K562 (cell line): ENCODE results near the gene AFDN.

Source experiments
- BHLHE40 ChIP-seq: IDR thresholded peaks from 2 replicates; pipeline ENCODE4 v1.6.1; 2011; ENCODE audit warnings: low read length, improper control_type of control experiment
- BMI1 ChIP-seq: fragments of 150-350 bp; IDR thresholded peaks from 2 replicates; pipeline ENCODE4 v1.6.1; 2014; ENCODE audit warnings: low read length
- CTCF ChIP-seq, 3 experiments: IDR thresholded peaks in 2 of 3; conservative IDR thresholded peaks in 1 of 3; 2 replicates each; pipeline ENCODE4 v1.5.1; 2011 to 2012; ENCODE audit warnings: low read length in 3 of 3, mild to moderate bottlenecking in 3 of 3, control low read depth in 2 of 3, improper control_type of control experiment in 1 of 3, inconsistent platforms in 1 of 3, low read depth in 1 of 3, mixed read lengths in 1 of 3, moderate library complexity in 1 of 3; ENCODE audit not compliant: insufficient read depth in 2 of 3
- E2F6 ChIP-seq, 2 experiments: IDR thresholded peaks; 2 replicates each; pipeline ENCODE4 v1.6.1; 2011; ENCODE audit warnings: borderline replicate concordance in 1 of 2, control low read depth in 1 of 2, low read depth in 1 of 2, low read length in 1 of 2, mild to moderate bottlenecking in 1 of 2, mixed read lengths in 1 of 2, moderate library complexity in 1 of 2; ENCODE audit not compliant: insufficient read depth in 1 of 2, insufficient read length in 1 of 2, poor library complexity in 1 of 2, severe bottlenecking in 1 of 2; ENCODE audit errors: extremely low read depth in 1 of 2
- ERF ChIP-seq: fragments of 450-650 bp; formaldehyde crosslinking; IDR thresholded peaks from 2 replicates; pipeline ENCODE4 v1.4.0; 2020; ENCODE audit warnings: mild to moderate bottlenecking, mixed read lengths
- NCOA1 ChIP-seq: fragments of 450-650 bp; IDR thresholded peaks from 2 replicates; pipeline ENCODE4 v1.6.1; 2016; ENCODE audit warnings: low read depth
- POLR2A ChIP-seq: fragments of 450-650 bp; conservative IDR thresholded peaks from 2 replicates; pipeline ENCODE4 v1.6.1; 2016
- RERE ChIP-seq: sonication (generic); formaldehyde crosslinking; IDR thresholded peaks from 2 replicates; pipeline ENCODE4 v1.8.0; 2023; ENCODE audit warnings: missing genetic modification reagents, mild to moderate bottlenecking, borderline replicate concordance
- SIN3A ChIP-seq, 2 experiments: fragments of 150-350 bp in 1 of 2; IDR thresholded peaks; 2 replicates each; pipeline ENCODE4 v1.6.1; 2011 to 2016; ENCODE audit warnings: borderline replicate concordance in 2 of 2, low read depth in 2 of 2, low read length in 2 of 2, mild to moderate bottlenecking in 2 of 2, moderate library complexity in 2 of 2; ENCODE audit not compliant: control insufficient read depth in 1 of 2
- XRCC5 ChIP-seq: fragments of 200-400 bp; formaldehyde crosslinking; IDR thresholded peaks from 2 replicates; pipeline ENCODE4 v1.6.1; 2017; ENCODE audit warnings: low read depth, mild to moderate bottlenecking, low read length
- ZBTB33 ChIP-seq: sonication (generic); formaldehyde crosslinking; IDR thresholded peaks from 2 replicates; pipeline ENCODE4 v1.8.1; 2023; ENCODE audit warnings: mild to moderate bottlenecking, missing genetic modification reagents
- ZNF274 ChIP-seq: IDR thresholded peaks from 2 replicates; pipeline ENCODE4 v1.6.1; 2011; ENCODE audit warnings: low read depth, mild to moderate bottlenecking, low read length, moderate library complexity, borderline replicate concordance
- ZNF592 ChIP-seq: fragments of 450-650 bp; IDR thresholded peaks from 2 replicates; pipeline ENCODE4 v1.6.1; 2017; ENCODE audit warnings: antibody characterized with exemption, mild to moderate bottlenecking

GRCh38 chr6:167815296-167815980 is 11.3 kb upstream of the AFDN start:
- no peak for TF ChIP-seq CTCF (IDR thresholded peaks at IDR 0.05 in 2 of 3, conservative IDR thresholded peaks at IDR 0.05 in 1 of 3; ENCODE audit: insufficient read depth in 2 of 3, low read depth in 1 of 3, low read length in 3 of 3)
- no peak for TF ChIP-seq BMI1
- peak; percentile 53; the same call in 1 of the 2 replicates for TF ChIP-seq BHLHE40
- TF ChIP-seq ZBTB33: no peak
- TF ChIP-seq POLR2A: peak; percentile 59
- TF ChIP-seq NCOA1: no peak
- no peak for TF ChIP-seq ZNF274
- no peak for TF ChIP-seq ERF (CRISPR knock-in tag)
- TF ChIP-seq RERE (CRISPR knock-in tag): no peak
- 0 out of 2 replicates have a peak, but pooled peaks have one; percentile 35 for TF ChIP-seq ZNF592
- TF ChIP-seq XRCC5: no peak
- TF ChIP-seq SIN3A (IDR thresholded peaks at IDR 0.05; ENCODE audit: borderline replicate concordance in 2 of 2, control insufficient read depth in 1 of 2, low read depth in 2 of 2, low read length in 2 of 2): no peak
- TF ChIP-seq E2F6 (IDR thresholded peaks at IDR 0.05; ENCODE audit: borderline replicate concordance in 1 of 2, extremely low read depth in 1 of 2, insufficient read depth in 1 of 2, insufficient read length in 1 of 2, low read depth in 1 of 2, low read length in 1 of 2, poor library complexity in 1 of 2, severe bottlenecking in 1 of 2): peak in 1 of 2 experiments; percentile 54
